ENCODE results near the gene MRPS31.

DNA sequence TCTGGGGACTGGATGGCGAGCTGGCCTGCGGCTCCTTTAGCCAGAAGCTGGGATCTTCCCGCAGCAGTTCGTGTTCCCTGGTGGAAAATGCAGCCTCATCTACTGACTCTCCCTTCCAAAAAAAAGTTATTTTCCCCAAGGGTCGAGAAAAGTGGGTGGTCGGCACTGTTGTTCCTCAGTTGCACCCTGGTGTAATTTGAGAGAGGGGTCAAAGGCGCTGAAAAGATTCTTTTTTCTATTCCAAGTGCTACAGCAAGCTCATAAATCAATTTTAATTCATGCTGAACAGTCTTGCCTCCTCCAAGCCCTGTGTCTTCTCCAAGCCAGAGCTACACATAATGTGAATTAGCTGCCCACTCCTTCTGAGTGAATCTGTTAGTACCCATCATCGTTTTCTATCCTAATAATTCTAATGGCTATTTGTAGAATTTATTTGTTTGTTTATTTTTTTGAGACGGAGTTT is 19.2 kb upstream of the MRPS31 start:
- TF ChIP-seq, protein P1, sequence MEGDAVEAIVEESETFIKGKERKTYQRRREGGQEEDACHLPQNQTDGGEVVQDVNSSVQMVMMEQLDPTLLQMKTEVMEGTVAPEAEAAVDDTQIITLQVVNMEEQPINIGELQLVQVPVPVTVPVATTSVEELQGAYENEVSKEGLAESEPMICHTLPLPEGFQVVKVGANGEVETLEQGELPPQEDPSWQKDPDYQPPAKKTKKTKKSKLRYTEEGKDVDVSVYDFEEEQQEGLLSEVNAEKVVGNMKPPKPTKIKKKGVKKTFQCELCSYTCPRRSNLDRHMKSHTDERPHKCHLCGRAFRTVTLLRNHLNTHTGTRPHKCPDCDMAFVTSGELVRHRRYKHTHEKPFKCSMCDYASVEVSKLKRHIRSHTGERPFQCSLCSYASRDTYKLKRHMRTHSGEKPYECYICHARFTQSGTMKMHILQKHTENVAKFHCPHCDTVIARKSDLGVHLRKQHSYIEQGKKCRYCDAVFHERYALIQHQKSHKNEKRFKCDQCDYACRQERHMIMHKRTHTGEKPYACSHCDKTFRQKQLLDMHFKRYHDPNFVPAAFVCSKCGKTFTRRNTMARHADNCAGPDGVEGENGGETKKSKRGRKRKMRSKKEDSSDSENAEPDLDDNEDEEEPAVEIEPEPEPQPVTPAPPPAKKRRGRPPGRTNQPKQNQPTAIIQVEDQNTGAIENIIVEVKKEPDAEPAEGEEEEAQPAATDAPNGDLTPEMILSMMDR (IDR thresholded peaks at IDR 0.05): no peak
- no peak for TF ChIP-seq POLR2A (IDR thresholded peaks at IDR 0.05)

Measured in heart left ventricle (tissue), 13 donors.